H1 (cell line): ENCODE measurements around the gene GNB5.

Experiments used
- CEBPB ChIP-seq: IDR thresholded peaks from 2 replicates; pipeline ENCODE4 v1.6.1; 2012; ENCODE audit warnings: low read depth, low read length
- CTCF ChIP-seq, 3 experiments: IDR thresholded peaks; 1 replicate in 2 of 3; 2 replicates in 1 of 3; pipeline versions ENCODE4 v1.5.1 to v1.6.1; 2011; ENCODE audit warnings: low read length in 3 of 3, mild to moderate bottlenecking in 3 of 3, inconsistent platforms in 2 of 3, low read depth in 1 of 3, moderate library complexity in 1 of 3; ENCODE audit not compliant: insufficient read depth in 1 of 3; ENCODE audit errors: control extremely low read depth in 1 of 3
- GABPA ChIP-seq: IDR thresholded peaks from 2 replicates; pipeline ENCODE4 v1.6.1; 2011; ENCODE audit warnings: mild to moderate bottlenecking, low read length, moderate library complexity, borderline replicate concordance; ENCODE audit not compliant: insufficient read depth
- JUN ChIP-seq: IDR thresholded peaks from 2 replicates; pipeline ENCODE4 v1.6.1; 2011; ENCODE audit warnings: low read depth, mild to moderate bottlenecking, improper control_type of control experiment, low read length
- MAFK ChIP-seq: IDR thresholded peaks from 2 replicates; pipeline ENCODE4 v1.6.1; 2012; ENCODE audit warnings: low read depth, mild to moderate bottlenecking, improper control_type of control experiment, low read length
- POLR2A ChIP-seq, 2 experiments: IDR thresholded peaks; 1 replicate in 1 of 2; 2 replicates in 1 of 2; pipeline ENCODE4 v1.6.1; 2011; ENCODE audit warnings: low read depth in 2 of 2, low read length in 2 of 2, mild to moderate bottlenecking in 2 of 2; ENCODE audit errors: control extremely low read depth in 1 of 2
- POLR2AphosphoS5 ChIP-seq: IDR thresholded peaks from 2 replicates; pipeline ENCODE4 v1.6.1; 2011; ENCODE audit warnings: low read depth, low read length

GRCh38 chr15:52178765-52179164 lies 12.4 kb downstream of the GNB5 start:
- TF ChIP-seq CTCF (IDR thresholded peaks at IDR 0.05; ENCODE audit: control extremely low read depth in 1 of 3, insufficient read depth in 1 of 3, low read depth in 1 of 3, low read length in 3 of 3) (no peak), POLR2AphosphoS5 (no peak), POLR2A (IDR thresholded peaks at IDR 0.05; ENCODE audit: control extremely low read depth in 1 of 2, low read depth in 2 of 2, low read length in 2 of 2) (no peak), MAFK (no peak), JUN (no peak), CEBPB (no peak), GABPA (no peak)
